GM06990 (cell line): ENCODE measurements around the gene CHST13.

Experiments used
- DNase-seq: peaks from one replicate; pipeline ENCODE4 v3.0.0-alpha.2; 2011; ENCODE audit not compliant: insufficient read length; ENCODE audit errors: extremely low read depth
- H3K27me3 ChIP-seq: replicated peaks from 2 replicates; pipeline ENCODE4 v1.6.0; 2011; ENCODE audit warnings: low read length; ENCODE audit not compliant: control insufficient read depth, insufficient read depth
- H3K36me3 ChIP-seq: 2 replicates; pipeline ENCODE4 v1.5.1; 2011; ENCODE audit warnings: low read length; ENCODE audit not compliant: control insufficient read depth, insufficient read depth
- H3K4me3 ChIP-seq: replicated peaks from 2 replicates; pipeline ENCODE4 v1.5.1; 2011; ENCODE audit warnings: low read depth, mild to moderate bottlenecking, control low read depth, low read length
- TF ChIP-seq, protein P1 (sequence below): IDR thresholded peaks from 2 replicates; pipeline ENCODE4 v1.5.1; 2011; ENCODE audit warnings: low read length, control low read depth, mild to moderate bottlenecking, inconsistent platforms; ENCODE audit not compliant: insufficient read depth, poor library complexity, severe bottlenecking

Gene CHST13

DNA sequence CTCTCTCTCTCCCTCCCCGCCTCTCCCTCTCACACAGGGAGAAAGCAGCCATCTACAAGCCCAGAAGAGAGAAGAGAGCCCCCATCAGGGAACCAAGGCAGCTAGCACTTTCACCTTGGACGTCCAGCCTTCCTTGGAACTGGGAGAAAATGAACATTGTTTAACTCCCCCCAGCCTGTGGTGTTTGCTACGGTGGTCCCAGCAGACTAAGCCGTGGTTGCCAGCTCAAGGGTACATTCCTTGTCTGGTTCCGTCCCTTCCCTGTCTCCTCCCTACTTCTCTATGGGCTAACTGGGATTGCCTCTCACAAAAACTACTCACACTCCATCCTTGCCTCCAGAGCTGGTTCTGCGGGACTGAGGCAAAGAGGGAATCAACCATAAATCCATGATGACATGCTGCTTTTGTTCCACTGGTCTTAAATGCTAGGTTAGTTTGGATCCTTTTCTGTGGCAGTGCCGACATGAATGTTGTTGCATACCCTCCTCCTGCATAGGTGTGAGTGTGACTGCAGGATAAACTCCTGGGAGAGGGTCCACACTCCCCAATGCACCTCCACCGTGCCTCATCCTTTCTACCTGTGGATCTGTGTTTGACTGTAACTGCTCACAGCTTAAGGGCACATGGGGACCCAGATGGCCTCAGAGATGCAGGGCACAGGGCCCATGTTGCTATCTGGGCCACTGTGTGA is 22.7 kb downstream of the CHST13 start:
- DNase-seq = no peak
- Histone ChIP-seq H3K36me3 (no peaks in the 10 kb centered on the region), H3K4me3 (no peak overlapping the region), H3K27me3 (no peaks in the 10 kb centered on the region; the same call in none of the 2 replicates)
- TF ChIP-seq, protein P1, sequence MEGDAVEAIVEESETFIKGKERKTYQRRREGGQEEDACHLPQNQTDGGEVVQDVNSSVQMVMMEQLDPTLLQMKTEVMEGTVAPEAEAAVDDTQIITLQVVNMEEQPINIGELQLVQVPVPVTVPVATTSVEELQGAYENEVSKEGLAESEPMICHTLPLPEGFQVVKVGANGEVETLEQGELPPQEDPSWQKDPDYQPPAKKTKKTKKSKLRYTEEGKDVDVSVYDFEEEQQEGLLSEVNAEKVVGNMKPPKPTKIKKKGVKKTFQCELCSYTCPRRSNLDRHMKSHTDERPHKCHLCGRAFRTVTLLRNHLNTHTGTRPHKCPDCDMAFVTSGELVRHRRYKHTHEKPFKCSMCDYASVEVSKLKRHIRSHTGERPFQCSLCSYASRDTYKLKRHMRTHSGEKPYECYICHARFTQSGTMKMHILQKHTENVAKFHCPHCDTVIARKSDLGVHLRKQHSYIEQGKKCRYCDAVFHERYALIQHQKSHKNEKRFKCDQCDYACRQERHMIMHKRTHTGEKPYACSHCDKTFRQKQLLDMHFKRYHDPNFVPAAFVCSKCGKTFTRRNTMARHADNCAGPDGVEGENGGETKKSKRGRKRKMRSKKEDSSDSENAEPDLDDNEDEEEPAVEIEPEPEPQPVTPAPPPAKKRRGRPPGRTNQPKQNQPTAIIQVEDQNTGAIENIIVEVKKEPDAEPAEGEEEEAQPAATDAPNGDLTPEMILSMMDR = no peak

DNA sequence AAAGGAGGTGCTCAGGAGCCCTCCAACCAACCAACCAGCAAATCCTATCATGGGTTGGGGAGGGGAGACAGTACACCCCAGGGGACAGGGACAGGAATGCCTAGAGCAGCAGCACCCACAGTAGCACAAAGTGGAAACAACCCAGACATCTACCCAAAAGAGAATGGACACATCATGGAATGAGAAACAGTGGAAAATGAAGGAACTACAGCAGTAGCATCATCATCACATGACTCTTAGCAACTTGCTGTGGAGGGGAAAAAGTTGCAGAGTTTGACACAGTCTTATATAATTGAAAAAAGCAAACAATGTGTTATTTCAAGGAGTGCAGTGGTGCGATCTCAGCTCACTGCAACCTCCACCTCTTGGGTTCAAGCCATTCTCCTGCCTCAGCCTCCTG is 23.8 kb downstream of the CHST13 start:
- H3K4me3 ChIP-seq = no peak overlapping the region
- TF ChIP-seq, protein P1 = no peak
- no peaks in the 10 kb centered on the region for H3K36me3 ChIP-seq
- no peaks in the 10 kb centered on the region; the same call in none of the 2 replicates for H3K27me3 ChIP-seq
- no peak for DNase-seq

DNA sequence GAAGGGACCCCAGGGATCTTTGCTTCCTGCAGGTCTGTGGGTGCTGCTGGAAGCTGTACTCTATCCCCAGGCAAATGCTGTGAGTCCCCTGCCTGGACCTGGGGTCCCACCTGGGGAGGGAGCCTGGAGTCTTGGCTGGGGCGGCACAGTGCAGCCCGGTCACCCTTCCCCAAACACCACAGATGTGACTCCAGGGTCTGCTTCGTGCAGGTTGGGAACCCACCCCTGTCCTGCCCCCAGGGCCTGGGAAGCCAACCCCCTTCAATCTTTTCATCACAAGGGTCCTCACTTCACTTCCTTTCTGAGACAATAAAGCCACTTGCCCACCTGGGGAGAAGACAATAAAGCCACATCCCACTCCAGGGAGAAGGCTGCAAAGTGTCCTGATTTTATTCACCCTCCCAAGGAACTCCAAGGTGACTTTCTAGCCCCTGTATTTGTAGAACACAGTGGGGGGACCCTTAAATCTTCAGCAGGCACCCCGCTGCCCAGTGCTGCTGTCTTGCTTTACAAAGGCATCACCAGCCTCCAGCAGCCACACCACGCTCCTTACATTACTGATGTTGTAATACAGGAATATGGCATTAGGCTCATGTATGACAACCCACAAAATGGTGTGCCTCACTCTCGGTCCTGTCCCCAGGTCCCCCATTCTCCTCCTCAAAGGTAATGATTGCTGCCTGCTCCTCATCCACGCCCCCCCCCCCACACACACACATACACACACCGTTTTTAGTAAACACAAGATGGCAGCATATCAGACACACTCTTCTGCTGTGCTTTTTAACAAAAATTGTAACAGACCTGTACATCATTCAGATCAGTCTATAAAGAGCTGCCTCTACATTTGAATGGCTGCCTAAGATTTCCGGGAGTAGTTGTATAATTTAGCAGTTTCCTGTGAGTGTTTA is 24.9 kb downstream of the CHST13 start:
- TF ChIP-seq, protein P1 = no peak
- H3K4me3 ChIP-seq = no peak overlapping the region
- no peaks in the 10 kb centered on the region for H3K36me3 ChIP-seq
- DNase-seq = no peak
- no peaks in the 10 kb centered on the region; the same call in none of the 2 replicates for H3K27me3 ChIP-seq

GRCh38 chr3:126549861-126550487 is 26.0 kb downstream of the CHST13 start:
- no peaks in the 10 kb centered on the region for H3K36me3 ChIP-seq
- DNase-seq = no peak
- H3K27me3 ChIP-seq = no peaks in the 10 kb centered on the region; the same call in none of the 2 replicates
- no peak overlapping the region for H3K4me3 ChIP-seq
- TF ChIP-seq, protein P1 = no peak

GRCh38 chr3:126550488-126551051 is 26.6 kb downstream of the CHST13 start:
- no peak for DNase-seq
- TF ChIP-seq, protein P1 = no peak

More at GRCh38 chr3:126550488-126551051, 26.6 kb downstream of the CHST13 start:
- Histone ChIP-seq H3K36me3 (no peaks in the 10 kb centered on the region), H3K4me3 (no peak overlapping the region), H3K27me3 (no peaks in the 10 kb centered on the region; the same call in none of the 2 replicates)
